Left cardiac atrium (tissue), 4 donors: ENCODE measurements around the gene MAVS. TPM values are rescaled to one million over a fixed set of nuclear protein-coding genes. Genes with fewer than 3 reads are reported as not detected.

Experiments used
- ATAC-seq, 2 donors: fragments of 200-7000 bp; cut with Tn5 transposase; one replicate each; pipeline ENCODE4 v1.9.1; 2020; ENCODE audit warnings: mild to moderate bottlenecking in 2 of 2, moderate library complexity in 2 of 2
- DNase-seq: peaks from one replicate; pipeline ENCODE4 v3.0.0-alpha.2; 2020
- intact Hi-C, 2 donors: fragments of 100-400 bp; cut with DNase I; formaldehyde crosslinking; loops; one replicate each; pipeline versions ENCODE4 v1.14.1 to v1.15.1; 2022 to 2023
- microRNA-seq, 2 donors: library from miRNA; unstranded; fragments of <30 nt; microRNA quantifications; one replicate each; pipeline ENCODE4 v1.2.0, GENCODE V29; 2020
- total RNA-seq, 2 donors: library from RNA; stranded (reverse); fragmentation: NEBNext Ultra II Directional; extraction: Animal tissue kit (Norgen Biotek cat#: 25700); gene quantifications; one replicate each; pipeline ENCODE4 v1.2.1, GENCODE V29; 2021
- donor health status: DM: no; HTN: yes; CAD: no.
- donor health status: DM: no; HTN: yes; CAD: no; lungs with severe emphysema.
- donor health status: DM: yes; HTN: yes; CAD: no.
- donor health status: Dilated cardiomyopathy.

Gene MAVS
- total RNA-seq, 2 donors from 2014 or later: 28.9 to 31.1 TPM

- intact Hi-C loops: no loop called here
- DNase-seq: no peak
- ATAC-seq: no peak
These were observed 77.2 kb downstream of the MAVS start for GRCh38 chr20:3923818-3924217.

- intact Hi-C loops: no loop called here
- peak; percentile 21 to 64 for ATAC-seq
- peak; percentile 51 for DNase-seq
These were observed 77.9 kb downstream of the MAVS start for GRCh38 chr20:3924304-3925112.

DNA sequence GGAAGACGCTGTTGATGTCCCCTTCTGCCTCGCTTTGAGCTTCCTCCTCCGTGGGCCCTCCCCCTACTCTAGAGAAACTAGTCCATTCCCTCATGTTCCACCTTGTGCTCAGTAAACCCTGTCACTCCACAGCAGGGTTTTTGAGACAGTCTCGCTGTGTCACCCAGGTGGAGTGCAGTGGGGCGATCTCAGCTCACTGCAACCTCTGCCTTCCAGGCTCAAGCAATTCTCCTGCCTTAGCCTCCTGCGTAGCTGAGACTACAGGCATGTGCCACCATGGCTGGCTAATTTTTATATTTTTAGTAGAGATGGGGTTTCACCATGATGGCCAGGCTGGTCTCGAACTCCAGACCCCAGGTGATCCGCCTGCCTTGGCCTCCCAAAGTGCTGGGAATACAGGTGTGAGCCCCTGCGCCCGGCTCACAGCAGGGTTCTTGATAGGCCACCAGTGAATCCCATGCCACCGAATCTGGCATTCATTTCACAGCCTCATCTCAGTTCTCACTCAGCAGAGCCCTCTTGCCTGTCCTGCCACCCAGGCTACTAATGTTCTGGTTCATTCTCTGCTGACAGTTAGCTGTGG, 78.6 kb downstream of the MAVS start:
- intact Hi-C loops: no loop called here
- DNase-seq (no peak), ATAC-seq (no peak)

Small RNAs within 50 kb of the gene (microRNA-seq; reads per million reads assigned to microRNA genes)
- gene MIR103A2 (0 reads per million in 2 donors), gene MIR103B2 (0 reads per million in 2 donors)

Other genes starting within 250 kb of the MAVS start
- not detected for gene GFRA4, start 183.4 kb upstream of the MAVS start, total RNA-seq
- 10 to 100 TPM in 1 of 2 donors, 1 to 10 TPM in 1; 9.9 to 18.5 TPM for gene ADAM33, start 164.8 kb upstream of the MAVS start, total RNA-seq
- 10 to 100 TPM; 12.4 to 23.9 TPM for gene SIGLEC1, start 134.2 kb upstream of the MAVS start, total RNA-seq
- gene HSPA12B, start 114.1 kb upstream of the MAVS start, total RNA-seq: 10 to 100 TPM; 15.7 to 19.3 TPM
- 10 to 100 TPM; 17.2 to 23.2 TPM for gene ADISSP, start 79.1 kb upstream of the MAVS start, total RNA-seq
- gene SPEF1, start 65.4 kb upstream of the MAVS start, total RNA-seq: not detected
- gene CENPB, start 60.1 kb upstream of the MAVS start, total RNA-seq: 10 to 100 TPM; 70.8 to 93.6 TPM
- gene CDC25B, start 50.5 kb upstream of the MAVS start, total RNA-seq: 10 to 100 TPM; 13.8 to 16.6 TPM
- 10 to 100 TPM; 11.8 to 14.7 TPM for gene AP5S1, start 26.3 kb upstream of the MAVS start, total RNA-seq
- gene PANK2, start 42.6 kb downstream of the MAVS start, total RNA-seq: 10 to 100 TPM; 18.7 to 23.8 TPM
- gene RNF24, start 168.7 kb downstream of the MAVS start, total RNA-seq: 10 to 100 TPM; 10.5 to 13.0 TPM